Esophagus squamous epithelium (tissue), 5 donors: ENCODE results near the gene PREX1. TPM values are rescaled to one million over a fixed set of nuclear protein-coding genes. Genes with fewer than 3 reads are reported as not detected.

Source experiments
- DNase-seq: peaks from one replicate; lab custom pipeline; 2025; lab: John Stamatoyannopoulos, UW
- H3K27ac ChIP-seq, 4 donors: fragments of 200-600 bp; sonication (generic); one replicate each; pipeline ENCODE4 v1.5.1; 2016 to 2019; ENCODE audit warnings: mild to moderate bottlenecking in 1 of 4
- H3K27me3 ChIP-seq, 4 donors: fragments of 200-600 bp; sonication (generic); 1 replicate in 3 of 4; 2 replicates in 1 of 4; pipeline versions ENCODE4 v1.5.1 to v1.6.0; 2017 to 2021; ENCODE audit warnings: antibody characterized with exemption in 1 of 4
- H3K36me3 ChIP-seq, 3 donors: fragments of 200-600 bp; sonication (generic); one replicate each; pipeline ENCODE4 v1.5.1; 2016 to 2019
- H3K4me1 ChIP-seq, 3 donors: fragments of 200-600 bp; sonication (generic); one replicate each; pipeline ENCODE4 v1.5.1; 2017 to 2019
- H3K4me3 ChIP-seq, 4 donors: fragments of 200-600 bp; sonication (generic); 1 replicate in 3 of 4; 2 replicates in 1 of 4; pipeline ENCODE4 v1.5.1; 2016 to 2019; ENCODE audit warnings: mild to moderate bottlenecking in 2 of 4, moderate library complexity in 1 of 4
- H3K9me3 ChIP-seq, 3 donors: fragments of 200-600 bp; sonication (generic); one replicate each; pipeline ENCODE4 v1.5.1; 2016 to 2019
- CTCF ChIP-seq, 6 experiments: fragments of 450-650 bp in 4 of 6; fragments of 200-600 bp in 2 of 6; sonication (generic) in 2 of 6; IDR thresholded peaks; one replicate each; pipeline ENCODE4 v1.5.1; 2016 to 2019; ENCODE audit warnings: antibody characterized with exemption in 6 of 6, mild to moderate bottlenecking in 4 of 6, moderate library complexity in 4 of 6
- POLR2A ChIP-seq, 4 donors: fragments of 450-650 bp; IDR thresholded peaks; one replicate each; pipeline ENCODE4 v1.6.1; 2017; ENCODE audit warnings: antibody characterized with exemption in 4 of 4, mild to moderate bottlenecking in 4 of 4, moderate library complexity in 3 of 4
- WGBS, 2 donors: methylation state at CpG; one replicate each; pipeline ENCODE4 v1.1.5; 2018; 5-methylcytosine and 5-hydroxymethylcytosine counted together
- intact Hi-C: fragments of 100-400 bp; cut with DNase I; formaldehyde crosslinking; loops from one replicate; pipeline ENCODE4 v1.15.0; 2022
- total RNA-seq, 4 donors: library from RNA; depleted of rRNA; stranded (reverse); fragments of >200 nt; gene quantifications; one replicate each; pipeline ENCODE4 v1.1.0, GENCODE V29; 2016
- donor health status: DM: yes; HTN: yes; CAD: no.

The PREX1 gene
- total RNA-seq, 4 donors from 2014 or later, result 4.9 to 25.9 (median 8.9) TPM

- Histone ChIP-seq H3K27ac (no peak overlapping the region), H3K36me3 (no peaks in the 10 kb centered on the region), H3K9me3 (no peaks in the 10 kb centered on the region), H3K27me3 (peaks cover 0 to 34% (median 0%) of the 10 kb centered on the region in 4 donors), H3K4me1 (no peaks in the 10 kb centered on the region), H3K4me3 (no peak overlapping the region)
- intact Hi-C loops, result no loop called here
- TF ChIP-seq POLR2A (IDR thresholded peaks at IDR 0.05), result no peak
- TF ChIP-seq CTCF (IDR thresholded peaks at IDR 0.05), result no peak
- no peak for DNase-seq
- 65 to 70% methylated on average over 5 to 7 of the region's 9 CpGs for WGBS, 2 donors
These were observed 224.5 kb downstream of the PREX1 start for GRCh38 chr20:48603116-48603818.

- intact Hi-C loops, result no loop called here
- DNase-seq, result no peak
- no peak for TF ChIP-seq POLR2A (IDR thresholded peaks at IDR 0.05)
- no peak for TF ChIP-seq CTCF (IDR thresholded peaks at IDR 0.05)
- Histone ChIP-seq H3K9me3 (no peaks in the 10 kb centered on the region), H3K36me3 (no peaks in the 10 kb centered on the region), H3K27me3 (peaks cover 0 to 27% (median 0%) of the 10 kb centered on the region in 4 donors), H3K4me3 (no peak overlapping the region), H3K4me1 (no peaks in the 10 kb centered on the region), H3K27ac (no peak overlapping the region)
- whole genome bisulfite sequencing, 2 donors, result 95 to 100% methylated on average over 3 to 5 of the region's 5 CpGs
These were observed 226.0 kb downstream of the PREX1 start for GRCh38 chr20:48601798-48602197.

- no peak for TF ChIP-seq CTCF (IDR thresholded peaks at IDR 0.05)
- TF ChIP-seq POLR2A (IDR thresholded peaks at IDR 0.05), result no peak
- 77 to 88% methylated on average over 4 to 5 of the region's 10 CpGs for WGBS, 2 donors
- no peaks in the 10 kb centered on the region for H3K36me3 ChIP-seq
- H3K9me3 ChIP-seq, result no peaks in the 10 kb centered on the region
- no peaks in the 10 kb centered on the region for H3K4me1 ChIP-seq
- no peak overlapping the region for H3K4me3 ChIP-seq
- no peak overlapping the region for H3K27ac ChIP-seq
- intact Hi-C loops, result no loop called here
- DNase-seq, result no peak
- H3K27me3 ChIP-seq, result peaks cover 0 to 16% (median 0%) of the 10 kb centered on the region in 4 donors
These were observed 227.3 kb downstream of the PREX1 start for GRCh38 chr20:48600470-48600945.

GRCh38 chr20:48599748-48600469 is 227.9 kb downstream of the PREX1 start:
- Histone ChIP-seq H3K4me3 (no peak overlapping the region), H3K27ac (no peak overlapping the region), H3K4me1 (no peaks in the 10 kb centered on the region), H3K27me3 (peaks cover 0 to 10% (median 0%) of the 10 kb centered on the region in 4 donors), H3K36me3 (no peaks in the 10 kb centered on the region), H3K9me3 (no peaks in the 10 kb centered on the region)
- DNase-seq, result no peak
- intact Hi-C loops, result no loop called here
- TF ChIP-seq POLR2A (IDR thresholded peaks at IDR 0.05), result no peak
- TF ChIP-seq CTCF (IDR thresholded peaks at IDR 0.05), result no peak
- whole genome bisulfite sequencing, 2 donors, result 75 to 82% methylated on average over 7 to 9 of the region's 11 CpGs
